HepG2 (cell line): ENCODE measurements around the gene TAF9B. TPM values are rescaled to one million over a fixed set of nuclear protein-coding genes. Genes with fewer than 3 reads are reported as not detected.
A peak's percentile ranks its signal among the peaks of the same experiment; 100 is the strongest.

Source experiments
- ATAC-seq: fragments of 200-7000 bp; cut with Tn5 transposase; 3 replicates; pipeline ENCODE4 v1.9.1; 2020; ENCODE audit warnings: mild to moderate bottlenecking, moderate library complexity
- BruUV-seq: library from RNA; stranded (reverse); fragments of 400-500 nt; replicated peaks from 2 replicates; lab custom pipeline; 2021; lab: Mats Ljungman, UMichigan
- CTCF ChIA-PET: fragments of 300-600 bp; formaldehyde crosslinking; extraction: SDS; loops from one replicate; lab custom pipeline; 2021; ENCODE audit warnings: low total read pairs, inconsistent platforms, low intra/inter-chr PET ratio; lab: Yijun Ruan, JAX
- POLR2A ChIA-PET: fragments of 350-600 bp; sonication (Branson Sonifier 250); formaldehyde crosslinking; loops from one replicate; lab custom pipeline; 2020; ENCODE audit warnings: antibody characterized with exemption, inconsistent platforms; lab: Yijun Ruan, JAX
- DNase-seq: peaks from one replicate; pipeline ENCODE4 v3.0.0-alpha.2; 2015; ENCODE audit warnings: low spot score
- FAIRE-seq: peaks from 3 replicates; lab custom pipeline; 2011; peaks lifted over from hg19 to GRCh38; lab: Jason Lieb, UNC
- H2AFZ ChIP-seq: one replicate; pipeline ENCODE4 v1.6.1; 2011; ENCODE audit warnings: low read length, inconsistent platforms
- H3K27ac ChIP-seq: fragments of 300-600 bp; 3 replicates; pipeline ENCODE4 v1.8.0; 2011; ENCODE audit warnings: mixed run types, mild to moderate bottlenecking, mixed read lengths, low read length, inconsistent platforms; ENCODE audit not compliant: insufficient read depth; ENCODE audit errors: extremely low read length
- H3K27me3 ChIP-seq, 2 experiments: fragments of 200-600 bp in 1 of 2; 2 replicates in 1 of 2; 3 replicates in 1 of 2; pipeline versions ENCODE4 v1.6.0 to v1.8.0; 2011; ENCODE audit warnings: low read length in 2 of 2, mild to moderate bottlenecking in 2 of 2, moderate library complexity in 2 of 2, inconsistent platforms in 1 of 2; ENCODE audit not compliant: insufficient read depth in 2 of 2, control insufficient read depth in 1 of 2
- H3K36me3 ChIP-seq, 2 experiments: fragments of 200-600 bp in 1 of 2; replicated peaks in 1 of 2; 2 replicates in 1 of 2; 3 replicates in 1 of 2; pipeline versions ENCODE4 v1.5.1 to v1.8.0; 2011; ENCODE audit warnings: low read length in 2 of 2, inconsistent platforms in 1 of 2; ENCODE audit not compliant: insufficient read depth in 2 of 2, control insufficient read depth in 1 of 2
- H3K4me1 ChIP-seq: 2 replicates; pipeline ENCODE4 v1.5.1; 2012; ENCODE audit warnings: low read length, inconsistent platforms; ENCODE audit not compliant: insufficient read depth
- H3K4me2 ChIP-seq: 2 replicates; pipeline ENCODE4 v1.6.0; 2011; ENCODE audit warnings: low read depth, low read length, inconsistent platforms
- H3K4me3 ChIP-seq, 3 experiments: fragments of 200-600 bp in 1 of 3; sonication (generic), shearing (Covaris generic) in 1 of 3; replicated peaks in 1 of 3; 2 replicates each; pipeline ENCODE4 v1.5.1; 2011 to 2016; ENCODE audit warnings: low read length in 3 of 3, inconsistent platforms in 2 of 3, low read depth in 2 of 3, mild to moderate bottlenecking in 2 of 3, control low read depth in 1 of 3, mixed read lengths in 1 of 3; ENCODE audit not compliant: insufficient read depth in 1 of 3
- H3K79me2 ChIP-seq: one replicate; pipeline ENCODE4 v1.6.1; 2011; ENCODE audit warnings: low read length, inconsistent platforms; ENCODE audit not compliant: insufficient read depth
- H3K9ac ChIP-seq: 2 replicates; pipeline ENCODE4 v1.6.0; 2011; ENCODE audit warnings: mild to moderate bottlenecking, low read depth, low read length, inconsistent platforms; ENCODE audit not compliant: insufficient read depth
- H3K9me3 ChIP-seq: 2 replicates; pipeline ENCODE4 v1.5.1; 2012; ENCODE audit warnings: mild to moderate bottlenecking, low read length
- H4K20me1 ChIP-seq: 2 replicates; pipeline ENCODE4 v1.6.0; 2011; ENCODE audit warnings: inconsistent platforms, mild to moderate bottlenecking, low read length, moderate library complexity; ENCODE audit not compliant: insufficient read depth
- KAT7 ChIP-seq: IDR thresholded peaks from 2 replicates; pipeline ENCODE4 v1.6.1; 2018; ENCODE audit warnings: borderline replicate concordance, missing compliant biosample characterization
- SMAD3 ChIP-seq: sonication (generic); formaldehyde crosslinking; IDR thresholded peaks from 2 replicates; pipeline ENCODE4 v1.4.0; 2020; ENCODE audit warnings: missing genetic modification reagents
- SP140L ChIP-seq: sonication (generic); formaldehyde crosslinking; IDR thresholded peaks from 2 replicates; pipeline ENCODE4 v1.4.0; 2020; ENCODE audit warnings: missing genetic modification reagents, borderline replicate concordance
- ZEB1 ChIP-seq: IDR thresholded peaks from 2 replicates; pipeline ENCODE4 v1.6.1; 2012; ENCODE audit warnings: mild to moderate bottlenecking, low read depth, inconsistent platforms; ENCODE audit not compliant: insufficient replicate concordance
- ZNF160 ChIP-seq: sonication (generic); formaldehyde crosslinking; IDR thresholded peaks from 2 replicates; pipeline ENCODE4 v1.8.0; 2022; ENCODE audit warnings: mild to moderate bottlenecking, inconsistent platforms, missing genetic modification reagents
- ZNF431 ChIP-seq: sonication (generic); formaldehyde crosslinking; IDR thresholded peaks from 2 replicates; pipeline ENCODE4 v1.9.0; 2022; ENCODE audit warnings: missing genetic modification reagents, low read depth, mild to moderate bottlenecking, borderline replicate concordance
- ZNF570 ChIP-seq: sonication (generic); formaldehyde crosslinking; IDR thresholded peaks from 2 replicates; pipeline ENCODE4 v1.4.0; 2020; ENCODE audit warnings: mild to moderate bottlenecking, missing genetic modification reagents, borderline replicate concordance
- ZNF615 ChIP-seq: sonication (generic); formaldehyde crosslinking; IDR thresholded peaks from 2 replicates; pipeline ENCODE4 v1.5.0; 2020; ENCODE audit warnings: mild to moderate bottlenecking, missing genetic modification reagents, borderline replicate concordance
- ZNF710 ChIP-seq: sonication (generic); formaldehyde crosslinking; IDR thresholded peaks from 2 replicates; pipeline ENCODE4 v1.5.0; 2020; ENCODE audit warnings: mild to moderate bottlenecking, missing genetic modification reagents, borderline replicate concordance
- WGBS: methylation state at CpG from one replicate; pipeline ENCODE4 v1.1.6; 2017; ENCODE audit warnings: low lambda C conversion rate; 5-methylcytosine and 5-hydroxymethylcytosine counted together
- in situ Hi-C: cut with HindIII; loops from 2 replicates; pipeline ENCODE4 v1.10.0; 2017; ENCODE audit warnings: low pct_unique_long_range_greater_than_20kb; ENCODE audit not compliant: extremely low pct_ligation_motif_present
- intact Hi-C: fragments of 100-400 bp; cut with micrococcal nuclease; formaldehyde crosslinking; loops from one replicate; pipeline ENCODE4 v1.10.0; 2022; ENCODE audit not compliant: unreplicated experiment
- polyA plus RNA-seq, 8 experiments: library from polyadenylated mRNA; depleted of rRNA in 3 of 8; stranded (reverse) in 7 of 8; unstranded in 1 of 8; fragments of >200 nt; fragmentation: Illumina TruSeq in 4 of 8; extraction: Trizol in 4 of 8; gene quantifications; 2 replicates each; pipeline versions ENCODE4 v1.2.1 to v1.2.3, GENCODE V29; 2011 to 2016; ENCODE audit warnings: low read depth in 4 of 8, missing spikeins in 1 of 8, mixed read lengths in 1 of 8; ENCODE audit not compliant: insufficient read depth in 1 of 8
- total RNA-seq, 5 experiments: library from RNA; depleted of rRNA; stranded (reverse); fragments of >200 nt; fragmentation: Illumina TruSeq; extraction: Trizol; gene quantifications; 2 replicates each; pipeline ENCODE4 v1.2.3, GENCODE V29; 2016; ENCODE audit warnings: low read depth in 1 of 5

Gene TAF9B
- total and polyA plus RNA-seq, 2 of the 13 experiments (the other 11 are each of a cell fraction or from before 2014, with no cell fraction given): 10.8 to 15.2 TPM

GRCh38 chrX:78116766-78117165, 22.7 kb downstream of the TAF9B start:
- Histone ChIP-seq H3K36me3 (peaks cover 8 to 67% of the 10 kb centered on the region in 2 experiments), H3K9ac (no peak overlapping the region), H2AFZ (no peak overlapping the region), H3K27ac (no peak overlapping the region), H3K79me2 (peaks cover 74% of the 10 kb centered on the region), H3K4me1 (peaks cover 50% of the 10 kb centered on the region), H4K20me1 (peaks cover 99% of the 10 kb centered on the region), H3K4me3 (no peak overlapping the region), H3K9me3 (no peaks in the 10 kb centered on the region), H3K4me2 (no peak overlapping the region)
- FAIRE-seq (peak; percentile 37), DNase-seq (no peak)
- in situ Hi-C loops: loop anchor here (25.0 kb wide), 1 partner anchor 204 kb away; the partner anchor contains the start of gene ATP7A
- POLR2A ChIA-PET: no interaction called here
- intact Hi-C loops: no loop called here
- no TSS peak for BruUV-seq
- WGBS: 88% methylated on average over 2 of the region's 2 CpGs
- no peak for TF ChIP-seq SMAD3 (CRISPR knock-in tag)
- TF ChIP-seq SP140L (CRISPR knock-in tag): no peak
- TF ChIP-seq ZEB1: no peak
- no peak for TF ChIP-seq ZNF615 (CRISPR knock-in tag)
- TF ChIP-seq ZNF431 (CRISPR knock-in tag): no peak
- TF ChIP-seq KAT7 (CRISPR knock-in tag): no peak
- TF ChIP-seq, all 625 proteins: peak for 0
- H3K27me3 ChIP-seq: no peaks in the 10 kb centered on the region
- ATAC-seq: no peak
- CTCF ChIA-PET: no interaction called here

- CTCF ChIA-PET: no interaction called here
- H2AFZ ChIP-seq: no peak overlapping the region
- intact Hi-C loops: no loop called here
- no peak overlapping the region for H3K27ac ChIP-seq
- H3K4me2 ChIP-seq: no peak overlapping the region
- peaks cover 99% of the 10 kb centered on the region for H4K20me1 ChIP-seq
- TF ChIP-seq ZNF710 (CRISPR knock-in tag): no peak
- TF ChIP-seq ZNF570 (CRISPR knock-in tag): no peak
- TF ChIP-seq ZNF160 (CRISPR knock-in tag): no peak
- H3K4me1 ChIP-seq: peaks cover 53% of the 10 kb centered on the region
- H3K9me3 ChIP-seq: no peaks in the 10 kb centered on the region
- in situ Hi-C loops: loop anchor here (25.0 kb wide), 1 partner anchor 204 kb away; the partner anchor contains the start of gene ATP7A
- BruUV-seq: no TSS peak
- H3K9ac ChIP-seq: no peak overlapping the region
- DNase-seq: no peak
- peaks cover 8 to 63% of the 10 kb centered on the region in 2 experiments for H3K36me3 ChIP-seq
- no peak for FAIRE-seq
- peaks cover 77% of the 10 kb centered on the region for H3K79me2 ChIP-seq
- POLR2A ChIA-PET: no interaction called here
- no peak for ATAC-seq
- no peak overlapping the region for H3K4me3 ChIP-seq
- H3K27me3 ChIP-seq: no peaks in the 10 kb centered on the region
These were observed 23.1 kb downstream of the TAF9B start for GRCh38 chrX:78116365-78116764.
